SK-N-DZ (cell line): ENCODE data around the gene BRD9. TPM values are rescaled to one million over a fixed set of nuclear protein-coding genes. Genes with fewer than 3 reads are reported as not detected.
A peak's percentile ranks its signal among the peaks of the same experiment; 100 is the strongest.
"Not testable (repeated sequence)": the region's sequence is repeated elsewhere in the genome, so short reads cannot be mapped to it uniquely, and the experiment has no call there.

ENCODE experiments used
- DNase-seq: peaks from one replicate; pipeline ENCODE4 v3.0.0-alpha.2; 2015; ENCODE audit warnings: low spot score
- polyA plus RNA-seq, 2 experiments: library from polyadenylated mRNA; depleted of rRNA; stranded (reverse); fragments of >200 nt; gene quantifications; 2 replicates each; pipeline ENCODE4 v1.2.3, GENCODE V29; 2014

Gene BRD9
- 42.9 and 45.0 TPM in 2 replicates for polyA plus RNA-seq (2014; cell fraction: cytosol; rRNA removed)
- polyA plus RNA-seq (2014; cell fraction: nucleus; rRNA removed): 93.2 and 155 TPM in 2 replicates

DNA sequence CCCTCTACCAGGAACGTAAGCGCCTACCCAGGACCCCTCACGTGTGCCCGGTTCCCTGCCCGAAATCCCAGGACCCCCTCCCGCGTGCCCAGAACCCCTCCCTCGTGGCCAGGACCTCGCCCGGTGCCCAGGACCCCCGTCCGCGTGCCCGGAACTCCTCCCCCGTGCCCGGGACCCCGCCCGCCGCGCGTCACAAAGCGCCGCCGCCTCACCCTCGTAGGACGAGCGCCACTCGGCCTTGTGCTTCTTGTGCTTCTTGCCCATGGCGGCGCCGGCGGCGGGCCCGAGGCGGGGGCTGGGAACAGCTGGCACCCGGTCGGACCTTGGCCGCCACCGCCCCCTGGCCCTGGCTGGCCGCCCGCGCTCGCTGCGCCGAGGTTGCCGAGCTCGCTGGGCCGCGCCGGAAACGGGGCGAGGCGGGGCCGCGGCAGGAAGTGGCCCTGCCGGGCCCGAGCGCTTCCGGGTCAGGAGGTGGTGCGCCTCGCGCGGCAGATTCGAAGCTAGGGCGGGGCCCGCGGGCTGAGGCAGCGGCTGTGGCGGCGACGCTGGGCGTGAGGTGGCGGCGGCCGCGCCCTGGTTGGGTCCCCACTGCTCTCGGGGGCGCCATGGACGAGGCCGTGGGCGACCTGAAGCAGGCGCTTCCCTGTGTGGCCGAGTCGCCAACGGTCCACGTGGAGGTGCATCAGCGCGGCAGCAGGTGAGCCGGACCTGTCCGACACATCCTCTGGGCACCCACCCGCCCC is at the start of gene BRD9, which contains the start of gene TRIP13:
BRD9 (minus strand) TSS at position 408 of the 743 bp plus-strand sequence; CDS start at position 264, 144 bp downstream.
TRIP13 (plus strand) TSS at position 491 of the 743 bp plus-strand sequence; CDS start at position 606, 115 bp downstream.
- DNase-seq: peak; percentile 78

DNA sequence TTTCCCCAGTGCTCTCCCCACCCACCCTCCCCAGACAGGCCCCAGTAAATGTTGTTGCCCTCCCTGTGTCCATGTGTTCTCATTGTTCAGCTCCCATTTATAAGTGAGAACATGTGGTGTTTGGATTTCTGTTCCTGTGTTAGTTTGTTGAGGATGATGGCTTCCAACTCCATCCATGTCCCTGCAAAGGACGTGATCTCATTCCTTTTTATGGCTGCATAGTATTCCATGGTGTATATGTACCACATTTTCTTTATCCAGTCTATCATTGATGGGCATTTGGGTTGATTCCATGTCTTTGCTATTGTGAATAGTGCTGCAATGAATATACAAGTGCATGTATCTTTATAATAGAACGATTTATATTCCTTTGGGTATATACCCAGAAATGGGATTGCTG is 48.1 kb upstream of the BRD9 start:
- DNase-seq: not testable (repeated sequence)

DNA sequence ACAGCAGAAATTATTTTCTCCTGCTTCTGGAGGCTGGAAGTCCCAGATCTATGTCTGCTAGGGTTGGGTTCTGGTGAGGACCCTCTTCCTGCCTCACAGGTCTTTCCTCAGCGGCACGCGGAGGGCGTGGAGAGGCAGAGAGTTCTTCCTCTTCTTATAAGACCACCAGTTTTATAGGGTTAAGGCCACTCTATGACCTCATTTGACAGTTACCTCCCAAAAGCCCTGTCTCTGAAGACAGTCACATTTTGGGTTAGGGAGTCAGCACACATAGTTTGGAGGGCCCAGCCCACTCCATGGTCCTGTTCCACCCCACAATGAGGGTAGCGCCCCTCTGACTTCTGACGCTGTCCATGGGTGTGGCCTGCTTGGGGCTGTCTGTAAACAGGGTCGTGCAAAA is 46.8 kb upstream of the BRD9 start:
- no peak for DNase-seq

DNA sequence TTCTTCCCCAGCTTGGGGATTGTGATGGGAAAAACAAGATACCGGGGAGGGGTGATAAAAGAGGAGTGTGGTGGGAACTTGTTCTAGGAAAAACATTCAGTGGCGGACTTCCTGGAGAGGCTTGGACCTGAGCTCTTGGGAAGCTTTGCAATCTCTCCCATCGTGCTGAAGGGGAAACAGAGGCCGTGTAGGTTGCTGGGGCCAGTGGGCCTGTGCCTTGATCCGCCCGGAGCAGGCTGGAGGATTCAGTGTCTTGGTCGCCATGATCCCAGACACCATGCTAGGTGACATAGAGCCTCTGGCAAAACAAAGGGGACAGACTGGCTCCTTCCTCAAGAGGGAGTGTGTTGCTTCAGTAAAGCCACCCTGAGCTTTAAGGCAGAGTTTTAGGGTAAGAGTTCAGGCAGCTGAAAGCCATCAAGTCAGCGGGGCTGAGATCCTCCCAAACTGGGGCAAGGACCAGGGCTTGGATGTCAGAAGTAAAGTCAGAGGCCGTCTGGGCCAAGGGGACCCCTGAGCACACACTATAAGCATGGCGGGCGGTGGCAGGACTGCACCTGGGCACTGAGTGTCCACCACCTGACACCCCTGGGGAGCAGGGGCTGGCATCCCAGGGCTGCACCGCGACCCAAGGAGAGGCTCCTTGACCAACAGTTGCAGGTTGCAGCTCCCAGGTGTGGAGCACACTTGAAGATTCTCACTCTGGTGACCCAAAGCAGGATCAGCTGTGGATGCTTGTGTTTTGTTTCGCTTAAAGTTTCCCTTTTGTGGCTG is 44.7 kb upstream of the BRD9 start:
- no peak for DNase-seq

DNA sequence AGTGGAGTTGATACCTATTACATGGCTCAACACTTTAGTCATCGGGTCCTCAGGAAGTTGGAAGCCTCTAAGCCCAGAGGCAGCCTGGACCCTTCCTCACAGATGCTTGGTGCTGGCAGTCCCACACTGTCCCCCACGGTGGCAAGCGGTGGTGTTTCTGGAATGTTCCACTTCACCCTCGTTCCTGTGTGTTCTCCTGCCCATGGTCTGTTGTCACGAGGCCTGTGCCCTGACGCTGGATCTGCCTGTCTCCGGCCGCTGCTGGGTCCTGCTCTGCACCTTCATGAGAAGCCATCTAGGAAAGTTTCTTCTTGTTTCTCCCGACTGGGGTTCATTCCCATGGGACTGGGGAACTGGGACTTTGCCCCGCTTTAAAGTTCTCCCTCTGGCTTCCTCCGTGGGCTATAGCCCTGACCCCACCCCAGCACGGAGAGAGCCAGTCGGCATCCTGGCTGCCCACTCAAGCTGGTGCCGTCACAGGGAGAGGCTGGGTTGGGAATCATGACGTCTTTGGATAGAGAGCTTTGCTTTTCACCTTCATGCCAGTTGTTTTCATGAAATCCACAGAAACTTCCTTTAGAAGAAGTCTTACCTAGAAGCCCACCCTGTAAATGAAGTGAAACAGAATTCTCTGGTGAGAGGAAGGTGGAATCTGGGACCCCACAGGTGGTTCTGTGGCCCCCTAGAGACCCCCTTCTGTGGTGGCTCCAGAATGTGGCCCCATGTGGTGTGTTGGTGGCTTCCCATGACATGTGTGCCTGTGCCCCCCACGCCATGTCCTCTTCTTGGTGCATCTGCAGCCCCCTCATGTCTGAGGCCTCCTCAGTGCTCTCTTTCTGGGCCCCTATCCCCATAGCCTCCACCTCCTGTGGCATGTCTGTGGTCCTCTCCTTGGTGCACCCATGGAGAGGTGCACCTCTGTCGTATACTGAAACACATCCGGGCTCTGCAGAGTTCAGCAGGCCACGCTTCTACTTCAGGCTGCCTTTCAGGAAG is 43.8 kb upstream of the BRD9 start:
- DNase-seq: no peak

DNA sequence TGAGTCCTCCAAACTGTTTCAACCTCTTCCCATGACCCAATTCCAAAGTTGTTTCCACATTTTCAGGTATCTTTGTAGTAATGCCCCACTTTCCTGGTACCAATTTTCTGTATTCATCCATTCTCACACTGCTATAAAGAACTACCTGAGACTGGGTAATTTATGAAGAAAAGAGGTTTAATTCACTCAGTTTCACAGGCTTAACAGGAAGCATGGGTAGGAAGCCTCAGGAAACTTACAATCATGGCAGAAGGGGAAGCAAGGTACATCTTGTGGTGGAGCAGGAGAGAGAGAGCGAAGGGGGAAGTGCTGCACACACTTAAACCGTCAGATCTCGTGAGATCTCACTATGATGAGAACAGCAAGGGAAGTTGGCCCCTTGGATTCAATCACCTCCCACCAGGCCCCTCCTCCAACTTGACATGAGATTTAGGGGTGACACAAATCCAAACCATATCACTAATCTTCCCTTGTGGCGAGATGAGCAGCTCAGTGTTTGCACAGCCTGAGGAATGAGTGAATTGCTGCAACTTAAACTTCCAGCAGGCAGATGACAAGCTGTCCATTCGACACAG is 43.0 kb upstream of the BRD9 start:
- DNase-seq: no peak

DNA sequence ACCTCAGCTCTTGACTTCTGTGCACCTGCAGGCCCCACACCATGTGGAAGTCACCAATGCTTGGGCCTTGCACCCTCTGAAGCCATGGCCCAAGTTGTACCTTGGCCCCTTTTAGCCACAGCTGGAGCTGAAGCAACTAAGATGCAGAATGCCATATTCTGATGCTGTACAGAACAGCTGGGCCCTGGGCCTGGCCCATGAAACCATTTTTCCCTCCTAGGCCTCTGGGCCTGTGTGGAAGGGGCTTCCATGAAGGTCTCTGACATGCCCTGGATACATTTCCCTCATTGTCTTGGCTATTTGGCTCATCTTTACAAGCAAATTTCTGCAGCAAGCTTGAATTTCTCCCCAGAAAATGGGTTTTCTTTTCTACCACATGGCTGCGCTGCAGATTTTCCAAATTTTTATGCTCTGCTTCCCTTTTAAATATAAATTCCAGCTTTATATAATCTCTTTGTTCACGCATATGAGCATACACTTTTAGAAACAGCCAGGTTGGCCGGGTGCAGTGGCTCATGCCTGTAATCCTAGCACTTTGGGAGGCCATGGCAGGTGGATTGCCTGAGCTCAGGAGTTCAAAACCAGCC is 41.9 kb upstream of the BRD9 start:
- DNase-seq: not testable (repeated sequence)

DNA sequence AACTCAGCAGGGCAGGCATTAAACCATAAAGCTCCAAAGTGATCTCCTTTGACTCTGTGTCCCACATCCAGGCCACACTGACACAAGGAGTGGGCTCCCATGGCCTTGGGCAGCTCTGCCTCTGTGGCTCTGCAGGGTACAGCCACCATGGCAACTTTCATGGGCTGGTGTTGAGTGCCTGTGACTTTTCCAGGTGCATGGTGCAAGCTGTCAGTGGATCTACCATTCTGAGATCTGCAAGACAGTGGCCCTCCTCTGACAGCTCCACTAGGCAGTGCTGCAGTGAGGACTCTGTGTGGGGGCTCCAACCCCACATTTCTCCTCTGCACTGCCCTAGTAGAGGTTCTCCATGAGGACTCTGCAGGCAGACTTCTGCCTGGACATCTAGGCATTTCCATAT is 41.4 kb upstream of the BRD9 start:
- not testable (repeated sequence) for DNase-seq

DNA sequence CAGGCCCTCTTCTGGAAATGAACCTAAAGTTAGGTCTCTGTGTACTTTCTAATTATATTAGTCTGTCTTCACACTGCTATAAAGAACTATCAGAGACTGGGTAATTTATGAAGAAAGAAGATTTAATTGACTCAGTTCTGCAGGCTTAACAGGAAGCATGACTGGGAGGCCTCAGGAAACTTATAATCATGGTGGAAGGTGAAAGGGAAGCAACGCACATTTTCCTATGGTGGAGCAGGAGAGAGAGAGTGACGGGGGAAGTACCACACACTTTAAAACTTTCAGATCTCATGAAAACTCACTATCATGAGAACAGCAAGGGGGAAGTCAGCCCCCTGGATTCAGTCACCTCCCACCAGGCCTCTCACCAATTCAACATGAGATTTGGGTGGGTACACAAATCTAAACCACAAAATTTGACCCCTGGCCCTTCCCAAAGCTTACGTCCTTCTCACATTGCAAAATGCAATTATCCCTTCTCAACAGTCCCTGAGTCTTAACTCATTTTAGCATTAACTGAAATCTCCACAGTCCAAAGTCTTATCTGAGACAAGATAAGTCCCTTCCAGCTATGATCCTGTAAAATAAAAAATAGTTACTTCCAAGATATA is 40.8 kb upstream of the BRD9 start:
- no peak for DNase-seq

DNA sequence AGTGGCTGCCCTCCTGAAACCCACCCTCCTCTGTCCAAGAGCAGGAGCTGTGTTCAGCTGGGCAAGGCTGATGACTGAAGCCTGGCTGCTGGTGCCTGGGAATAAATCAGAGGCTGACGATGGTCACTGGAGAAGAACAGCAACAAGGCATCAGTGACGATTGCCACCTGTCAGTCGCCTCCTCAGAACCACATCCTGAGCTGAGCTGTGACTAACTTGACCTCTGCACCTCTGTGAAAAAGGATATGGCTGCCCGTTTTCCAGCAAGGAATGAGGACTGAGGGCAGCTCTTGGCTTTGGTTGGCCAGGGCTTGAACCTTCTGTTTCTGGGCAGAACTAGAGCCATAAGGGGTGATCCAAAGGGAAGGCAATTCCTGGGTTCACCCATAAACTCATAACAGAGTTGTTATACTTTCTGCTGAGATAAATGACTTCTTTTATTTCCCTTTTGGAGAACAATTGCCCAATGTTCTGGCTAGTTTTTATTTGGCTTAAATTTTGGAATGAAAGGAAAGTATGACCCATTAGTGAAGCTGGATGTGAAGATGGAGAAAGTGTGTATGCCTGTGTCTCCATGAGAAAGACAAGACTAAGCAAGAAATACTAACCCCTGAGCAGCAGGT is 40.1 kb upstream of the BRD9 start:
- no peak for DNase-seq

DNA sequence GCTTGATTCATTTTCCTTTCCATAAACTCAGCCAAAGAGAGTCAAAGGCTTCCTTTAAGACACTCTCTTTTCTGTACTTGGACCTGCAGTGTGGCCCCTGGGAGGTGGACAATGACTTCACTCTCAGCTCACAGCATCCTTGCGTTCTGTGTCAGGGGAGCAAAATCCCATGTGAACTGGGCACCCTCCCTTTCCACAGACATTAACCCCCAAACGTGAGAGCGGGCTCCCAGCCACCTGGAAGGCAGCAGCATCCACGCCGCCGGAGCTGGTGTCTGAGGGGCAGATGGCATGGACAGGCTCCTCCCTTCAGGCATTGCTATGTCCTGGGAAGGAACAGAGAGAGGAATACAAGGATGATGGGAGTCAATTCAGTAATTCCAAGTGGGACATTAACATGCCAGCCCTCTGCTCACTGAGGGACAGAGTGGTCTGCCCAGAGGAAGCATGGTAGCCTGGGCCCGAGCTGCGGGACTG is 39.6 kb upstream of the BRD9 start:
- no peak for DNase-seq

DNA sequence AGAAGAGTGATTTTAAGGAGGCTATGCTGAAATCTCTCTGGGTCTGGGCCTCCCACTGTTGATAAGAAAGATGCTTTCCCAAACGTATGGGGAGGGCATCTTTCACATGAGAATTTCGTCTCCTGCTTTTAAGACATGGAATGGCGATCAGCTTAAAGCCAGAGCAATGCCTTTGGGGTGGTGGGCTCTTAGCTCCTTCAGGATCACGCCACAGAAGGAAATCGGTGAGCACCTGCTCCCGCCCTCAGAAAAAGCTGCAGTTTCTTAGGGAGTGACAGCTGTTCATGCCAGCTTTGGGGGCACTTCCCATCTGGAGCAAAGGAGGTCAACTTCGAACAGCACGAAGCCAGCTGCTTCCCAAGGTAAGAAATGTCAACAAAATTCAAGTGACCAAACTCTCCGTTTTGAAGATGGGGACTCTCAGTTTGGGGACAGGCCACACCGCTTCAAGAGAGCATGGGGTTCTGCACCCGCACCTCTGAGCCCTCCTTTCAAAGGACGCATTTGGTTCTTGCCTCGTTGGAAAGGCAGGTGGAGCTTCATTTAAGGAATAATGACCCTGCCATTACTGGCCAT is 39.1 kb upstream of the BRD9 start:
- DNase-seq: no peak

DNA sequence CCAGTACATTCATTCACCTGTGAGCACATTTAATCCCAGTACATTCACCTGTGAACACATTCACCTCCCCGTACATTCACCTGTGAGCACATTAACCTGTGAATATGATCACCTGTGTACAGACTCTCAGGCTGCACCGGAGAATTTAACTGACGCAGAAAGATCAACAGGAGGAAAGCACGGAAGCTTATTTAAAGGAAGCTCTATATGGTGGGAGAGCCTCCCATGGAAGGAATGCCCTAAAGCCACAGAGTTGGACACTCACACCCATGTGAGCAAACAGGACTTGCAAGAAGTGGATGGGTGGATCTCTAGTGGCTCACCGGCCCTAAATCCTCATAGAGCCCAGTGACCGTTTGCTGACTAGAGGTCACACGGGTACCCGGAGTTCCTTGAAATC is 38.3 kb upstream of the BRD9 start:
- no peak for DNase-seq

DNA sequence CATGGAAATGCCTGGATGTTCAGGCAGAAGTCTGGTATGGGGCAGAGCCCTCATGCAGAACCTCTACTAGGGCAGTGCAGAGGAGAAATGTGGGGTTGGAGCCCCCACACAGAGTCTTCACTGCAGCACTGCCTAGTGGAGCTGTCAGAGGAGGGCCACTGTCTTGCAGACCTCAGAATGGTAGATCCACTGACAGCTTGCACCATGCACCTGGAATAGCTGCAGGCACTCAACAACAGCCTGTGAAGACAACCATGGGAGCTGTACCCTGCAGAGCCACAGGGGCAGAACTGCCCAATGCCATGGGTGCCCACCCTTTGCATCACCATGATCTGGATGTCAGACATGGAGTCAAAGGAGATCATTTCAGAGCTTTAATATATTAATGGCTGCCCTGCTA is 37.0 kb upstream of the BRD9 start:
- no peak for DNase-seq

DNA sequence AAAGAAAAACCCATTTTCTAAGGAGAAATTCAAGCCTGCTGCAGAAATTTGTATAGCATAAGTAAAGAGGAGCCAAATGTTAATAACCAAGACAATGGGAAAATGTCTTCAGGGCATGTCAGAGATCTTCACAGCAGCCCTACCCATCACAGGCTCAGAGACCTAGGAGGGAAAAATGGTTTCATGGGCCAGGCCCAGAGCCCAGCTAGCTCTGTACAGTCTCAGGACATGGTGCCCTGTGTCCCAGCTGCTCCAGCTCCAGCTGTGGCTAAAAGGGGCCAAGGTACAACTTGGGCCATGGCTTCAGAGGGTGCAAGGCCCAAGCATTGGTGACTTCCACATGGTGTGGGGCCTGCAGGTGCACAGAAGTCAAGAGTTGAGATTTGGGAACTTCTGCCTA is 36.6 kb upstream of the BRD9 start:
- DNase-seq: not testable (repeated sequence)

DNA sequence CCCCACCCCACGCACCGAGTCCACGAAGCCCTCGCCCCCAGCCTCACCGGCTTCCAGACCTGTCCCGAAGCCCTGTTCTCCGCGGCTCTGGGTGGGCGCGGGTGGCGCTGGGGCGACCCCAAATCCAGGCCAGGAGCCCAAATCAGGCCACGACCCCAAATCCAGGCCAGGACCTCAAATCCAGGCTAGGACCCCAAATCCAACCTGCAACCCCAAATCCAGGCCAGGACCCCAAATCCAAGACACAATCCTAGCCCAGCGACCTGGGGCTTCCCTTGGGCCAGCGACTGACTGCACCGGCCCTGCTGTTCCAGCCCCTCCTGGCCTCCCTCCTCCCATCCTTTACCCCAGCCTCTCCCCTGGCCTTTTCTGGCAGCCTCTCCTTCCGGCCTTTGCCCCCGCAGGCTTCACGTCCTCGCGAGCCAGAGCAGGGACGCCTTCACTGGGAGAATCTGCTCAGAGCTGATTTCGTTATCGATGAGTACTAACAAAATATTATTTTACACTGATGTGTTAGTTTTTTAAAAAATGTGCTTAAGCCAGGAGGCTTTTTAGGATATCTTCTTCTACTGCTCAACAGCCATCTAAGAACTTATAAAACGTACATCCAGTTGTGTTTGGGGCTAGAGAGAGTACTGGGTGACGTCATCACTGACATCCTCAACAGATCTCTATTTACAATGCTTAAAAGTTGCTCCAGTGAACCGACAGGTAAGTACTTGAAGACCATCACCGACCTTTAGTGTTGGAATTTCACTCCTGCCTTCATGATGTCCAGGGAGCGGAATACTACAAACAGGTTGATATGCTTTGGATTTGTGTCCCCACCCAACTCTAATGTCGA is 34.8 kb upstream of the BRD9 start:
- no peak for DNase-seq

DNA sequence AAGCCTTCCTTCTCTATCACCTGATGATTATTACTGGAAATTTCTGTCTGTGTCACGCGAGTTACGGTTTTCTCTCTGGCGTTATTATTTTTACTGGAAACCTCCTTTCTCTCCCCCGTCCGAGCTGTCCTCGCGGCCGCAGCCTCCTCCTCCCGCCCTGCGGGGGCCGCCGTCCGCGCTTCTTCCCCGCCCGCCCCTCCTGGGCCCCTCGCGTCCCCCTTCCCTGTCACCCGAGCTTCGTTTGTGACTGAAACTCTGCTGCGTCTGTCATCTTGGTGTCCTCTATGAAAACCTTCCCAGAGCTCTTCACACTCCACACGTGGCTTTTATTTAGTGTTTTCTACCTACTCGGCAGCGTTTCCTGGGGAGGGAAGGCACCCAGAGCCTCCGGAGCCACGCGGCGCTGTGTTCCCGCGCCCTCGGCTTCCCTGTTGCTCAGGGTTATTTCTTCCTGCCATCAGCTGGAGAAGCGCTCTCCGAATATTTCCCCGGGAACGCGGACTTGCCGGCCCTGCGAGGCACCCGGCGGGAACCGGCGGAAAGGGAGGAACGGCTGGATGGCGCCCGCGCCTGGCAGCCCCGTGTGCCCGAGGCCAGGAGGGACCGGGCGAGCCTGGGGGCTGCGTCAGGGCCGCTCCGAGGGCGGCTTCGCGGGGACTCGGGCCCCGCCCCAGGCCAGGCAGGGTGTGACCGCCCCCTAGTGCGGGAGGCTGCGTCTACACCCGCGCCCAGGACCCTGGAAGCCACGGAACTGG is 34.0 kb upstream of the BRD9 start:
- DNase-seq: no peak
